Measurements from ENCODE around the gene UBE2H. TPM values are rescaled to one million over a fixed set of nuclear protein-coding genes. Genes with fewer than 3 reads are reported as not detected.

The UBE2H gene
- total RNA-seq (43.6 and 54.1 TPM in 2 replicates), polyA plus RNA-seq (23.3 and 39.4 TPM in 2 replicates), polyA minus RNA-seq (75.2 and 108 TPM in 2 replicates)
- total RNA-seq (2013) = 38.1 TPM

GRCh38 chr7:129952653-129953560, at the start of gene UBE2H:
Gene UBE2H (minus strand): TSS chr7:129952960. CDS start chr7:129952555, 405 bp downstream.
- H3K79me2 ChIP-seq (ENCODE audit: control insufficient read depth, insufficient read depth, low read length) = peaks cover 50% of the 10 kb centered on the region
- peaks cover 16% of the 10 kb centered on the region for H3K4me1 Mint-ChIP-seq
- peaks cover 10% of the 10 kb centered on the region for H4K20me1 ChIP-seq (ENCODE audit: control insufficient read depth, insufficient read depth, low read length, poor library complexity, severe bottlenecking)
- TF ChIP-seq EZH2 (IDR thresholded peaks at IDR 0.05; ENCODE audit: borderline replicate concordance, insufficient read depth, low read depth, low read length, poor library complexity, severe bottlenecking) = no peak
- TF ChIP-seq, protein P1, sequence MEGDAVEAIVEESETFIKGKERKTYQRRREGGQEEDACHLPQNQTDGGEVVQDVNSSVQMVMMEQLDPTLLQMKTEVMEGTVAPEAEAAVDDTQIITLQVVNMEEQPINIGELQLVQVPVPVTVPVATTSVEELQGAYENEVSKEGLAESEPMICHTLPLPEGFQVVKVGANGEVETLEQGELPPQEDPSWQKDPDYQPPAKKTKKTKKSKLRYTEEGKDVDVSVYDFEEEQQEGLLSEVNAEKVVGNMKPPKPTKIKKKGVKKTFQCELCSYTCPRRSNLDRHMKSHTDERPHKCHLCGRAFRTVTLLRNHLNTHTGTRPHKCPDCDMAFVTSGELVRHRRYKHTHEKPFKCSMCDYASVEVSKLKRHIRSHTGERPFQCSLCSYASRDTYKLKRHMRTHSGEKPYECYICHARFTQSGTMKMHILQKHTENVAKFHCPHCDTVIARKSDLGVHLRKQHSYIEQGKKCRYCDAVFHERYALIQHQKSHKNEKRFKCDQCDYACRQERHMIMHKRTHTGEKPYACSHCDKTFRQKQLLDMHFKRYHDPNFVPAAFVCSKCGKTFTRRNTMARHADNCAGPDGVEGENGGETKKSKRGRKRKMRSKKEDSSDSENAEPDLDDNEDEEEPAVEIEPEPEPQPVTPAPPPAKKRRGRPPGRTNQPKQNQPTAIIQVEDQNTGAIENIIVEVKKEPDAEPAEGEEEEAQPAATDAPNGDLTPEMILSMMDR (IDR thresholded peaks at IDR 0.05) = no peak
- H3K9me3 ChIP-seq (ENCODE audit: control extremely low read depth in 1 of 3, control insufficient read depth in 2 of 3, insufficient read depth in 1 of 3, low read length in 2 of 3) = no peaks in the 10 kb centered on the region
- 1% methylated on average over 40 of the region's 58 CpGs for WGBS (ENCODE audit: insufficient coverage)
- H3K27me3 Mint-ChIP-seq = no peaks in the 10 kb centered on the region
- peak within 1 kb of the TSS; percentile 95 for H3K4me3 Mint-ChIP-seq
- ChIA-PET CTCF (no interaction called here), POLR2A (no interaction called here)
- H3K27ac ChIP-seq (ENCODE audit: low read length in 2 of 2) = peak within 1 kb of the TSS; percentile 87 to 94
- peak within 1 kb of the TSS; percentile 72 to 95 (median 93) for H3K4me3 ChIP-seq (ENCODE audit: control extremely low read depth in 1 of 5, extremely low read depth in 1 of 5, insufficient read depth in 1 of 5, low read depth in 2 of 5, low read length in 4 of 5)
- intact Hi-C loops (cut with micrococcal nuclease) = loop anchor here (1.0 to 5.0 kb wide), 7 partner anchors 99 to 450 kb away; partner anchors contain the start of genes KLHDC10, NRF1, SMKR1 and SSMEM1
- H3K4me2 ChIP-seq (replicated peaks; ENCODE audit: low read depth, low read length, poor library complexity, severe bottlenecking) = peak within 1 kb of the TSS; percentile 87
- H3K9me3 Mint-ChIP-seq (ENCODE audit: insufficient read depth) = no peaks in the 10 kb centered on the region
- H3K9ac ChIP-seq (ENCODE audit: low read length) = peak within 1 kb of the TSS; percentile 87
- H3K27me3 ChIP-seq (replicated peaks in 1 of 4; ENCODE audit: control extremely low read depth in 1 of 4, control insufficient read depth in 3 of 4, insufficient read depth in 4 of 4, low read length in 3 of 4) = no peaks in the 10 kb centered on the region
- H3K27ac Mint-ChIP-seq = peak within 1 kb of the TSS; percentile 99
- no peaks in the 10 kb centered on the region for H3K36me3 ChIP-seq (replicated peaks in 1 of 2; ENCODE audit: control extremely low read depth in 1 of 2, control insufficient read depth in 1 of 2, extremely low read depth in 1 of 2, insufficient read depth in 2 of 2, low read length in 1 of 2)
- H2AFZ ChIP-seq (ENCODE audit: insufficient read depth, low read depth, low read length, poor library complexity, severe bottlenecking) = peak within 1 kb of the TSS; percentile 64
- H3K4me1 ChIP-seq (ENCODE audit: control insufficient read depth in 2 of 2, insufficient read depth in 2 of 2, low read length in 2 of 2) = peaks cover 32 to 40% of the 10 kb centered on the region in 2 donors
- DNase-seq = peak; percentile 96
- ATAC-seq (ENCODE audit: low read depth) = peak; percentile 73

GRCh38 chr7:129998446-129998845, 45.7 kb upstream of the UBE2H start:
- Histone ChIP-seq H3K9ac (ENCODE audit: low read length) (no peak overlapping the region), H2AFZ (ENCODE audit: insufficient read depth, low read depth, low read length, poor library complexity, severe bottlenecking) (no peak overlapping the region), H3K27me3 (replicated peaks in 1 of 4; ENCODE audit: control extremely low read depth in 1 of 4, control insufficient read depth in 3 of 4, insufficient read depth in 4 of 4, low read length in 3 of 4) (no peaks in the 10 kb centered on the region), H3K36me3 (replicated peaks in 1 of 2; ENCODE audit: control extremely low read depth in 1 of 2, control insufficient read depth in 1 of 2, extremely low read depth in 1 of 2, insufficient read depth in 2 of 2, low read length in 1 of 2) (no peaks in the 10 kb centered on the region), H3K27ac (ENCODE audit: low read length in 2 of 2) (no peak overlapping the region), H4K20me1 (ENCODE audit: control insufficient read depth, insufficient read depth, low read length, poor library complexity, severe bottlenecking) (no peaks in the 10 kb centered on the region), H3K4me3 (ENCODE audit: control extremely low read depth in 1 of 5, extremely low read depth in 1 of 5, insufficient read depth in 1 of 5, low read depth in 2 of 5, low read length in 4 of 5) (no peak overlapping the region), H3K4me2 (replicated peaks; ENCODE audit: low read depth, low read length, poor library complexity, severe bottlenecking) (no peak overlapping the region), H3K79me2 (ENCODE audit: control insufficient read depth, insufficient read depth, low read length) (no peaks in the 10 kb centered on the region), H3K9me3 (ENCODE audit: control extremely low read depth in 1 of 3, control insufficient read depth in 2 of 3, insufficient read depth in 1 of 3, low read length in 2 of 3) (no peaks in the 10 kb centered on the region), H3K4me1 (ENCODE audit: control insufficient read depth in 2 of 2, insufficient read depth in 2 of 2, low read length in 2 of 2) (no peaks in the 10 kb centered on the region)
- Mint-ChIP-seq H3K9me3 (ENCODE audit: insufficient read depth) (no peaks in the 10 kb centered on the region), H3K4me3 (no peak overlapping the region), H3K4me1 (no peaks in the 10 kb centered on the region), H3K27ac (no peak overlapping the region), H3K27me3 (no peaks in the 10 kb centered on the region)
- intact Hi-C loops (cut with micrococcal nuclease) = no loop called here
- ChIA-PET POLR2A (interaction anchor here (0.7 kb wide), 1 partner anchor 74 kb away, joined by 3 read pairs; no protein-coding TSS in a partner anchor), CTCF (no interaction called here)
- TF ChIP-seq EZH2 (IDR thresholded peaks at IDR 0.05; ENCODE audit: borderline replicate concordance, insufficient read depth, low read depth, low read length, poor library complexity, severe bottlenecking) = no peak
- DNase-seq (no peak), ATAC-seq (ENCODE audit: low read depth) (no peak)
- WGBS (ENCODE audit: insufficient coverage) = 95% methylated on average over 5 of the region's 5 CpGs
